Stomach smooth muscle (tissue), 2 donors: ENCODE results near the gene TRNP1.
"Not testable (repeated sequence)": the region's sequence is repeated elsewhere in the genome, so short reads cannot be mapped to it uniquely, and the experiment has no call there.

Experiments used
- H3K27ac ChIP-seq: one replicate; pipeline ENCODE4 v1.7.0; 2013; ENCODE audit warnings: mild to moderate bottlenecking, low read length, inconsistent platforms
- H3K27me3 ChIP-seq, 2 donors: one replicate each; pipeline ENCODE4 v1.7.0; 2013; ENCODE audit warnings: low read length in 2 of 2; ENCODE audit not compliant: insufficient read depth in 2 of 2, control insufficient read depth in 1 of 2
- H3K36me3 ChIP-seq, 2 donors: one replicate each; pipeline ENCODE4 v1.7.0; 2013; ENCODE audit warnings: low read length in 2 of 2; ENCODE audit not compliant: control insufficient read depth in 2 of 2, insufficient read depth in 2 of 2
- H3K4me1 ChIP-seq: one replicate; pipeline ENCODE4 v1.7.0; 2013; ENCODE audit warnings: low read length; ENCODE audit not compliant: control insufficient read depth, insufficient read depth
- H3K4me3 ChIP-seq, 2 donors: one replicate each; pipeline ENCODE4 v1.7.0; 2013; ENCODE audit warnings: low read length in 2 of 2
- H3K9ac ChIP-seq, 2 donors: one replicate each; pipeline ENCODE4 v1.7.0; 2013; ENCODE audit warnings: low read length in 2 of 2, mild to moderate bottlenecking in 1 of 2
- H3K9me3 ChIP-seq, 2 donors: one replicate each; pipeline ENCODE4 v1.7.0; 2013; ENCODE audit warnings: low read length in 2 of 2; ENCODE audit not compliant: control insufficient read depth in 2 of 2
- donor health status: healthy.
- donor health status: Pancreatic carcinoma.

The TRNP1 gene

DNA sequence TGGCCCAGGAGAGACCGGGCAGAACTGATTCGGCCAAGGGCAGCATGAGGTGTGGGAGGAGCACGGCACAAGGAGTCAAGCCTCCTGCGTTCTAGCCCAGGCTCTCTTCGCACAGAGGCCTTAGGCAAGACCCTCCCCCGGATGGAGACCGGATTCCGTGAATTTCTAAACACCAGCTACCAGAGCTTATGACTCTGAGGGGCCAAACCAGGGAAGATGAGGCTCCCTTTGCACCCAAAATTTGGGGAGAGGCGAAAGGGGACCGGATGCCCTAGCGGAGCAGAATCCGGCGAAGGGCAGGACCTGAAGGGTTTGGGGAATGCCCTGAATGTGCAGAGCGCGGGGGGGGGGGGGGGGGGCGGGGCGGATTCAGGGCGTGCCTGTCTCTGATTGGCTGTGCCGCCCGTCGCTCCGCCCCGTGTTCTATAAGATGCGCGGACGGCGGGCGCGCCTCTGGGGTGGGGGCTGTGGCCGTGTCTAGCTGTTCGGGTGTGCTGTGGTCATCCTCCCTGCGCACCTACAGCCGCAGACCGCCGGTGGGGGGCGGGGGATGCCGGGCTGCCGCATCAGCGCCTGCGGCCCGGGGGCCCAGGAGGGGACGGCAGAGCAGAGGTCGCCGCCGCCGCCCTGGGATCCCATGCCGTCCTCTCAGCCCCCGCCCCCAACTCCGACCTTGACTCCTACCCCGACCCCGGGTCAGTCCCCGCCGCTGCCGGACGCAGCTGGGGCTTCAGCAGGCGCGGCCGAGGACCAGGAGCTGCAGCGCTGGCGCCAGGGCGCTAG, at the start of gene TRNP1:
Gene TRNP1, plus strand, starts transcription at position 456 of the 783 bp plus-strand sequence. Its CDS starts 95 bp downstream, at position 551.
- Histone ChIP-seq H3K27me3 (peaks cover 7 to 13% of the 10 kb centered on the region in 2 donors), H3K9ac (peak within 1 kb of the TSS; percentile 45 to 55), H3K27ac (peak within 1 kb of the TSS; percentile 18), H3K36me3 (no peaks in the 10 kb centered on the region), H3K4me3 (peak within 1 kb of the TSS; percentile 63 to 75), H3K4me1 (peaks cover 38% of the 10 kb centered on the region), H3K9me3 (no peaks in the 10 kb centered on the region)

DNA sequence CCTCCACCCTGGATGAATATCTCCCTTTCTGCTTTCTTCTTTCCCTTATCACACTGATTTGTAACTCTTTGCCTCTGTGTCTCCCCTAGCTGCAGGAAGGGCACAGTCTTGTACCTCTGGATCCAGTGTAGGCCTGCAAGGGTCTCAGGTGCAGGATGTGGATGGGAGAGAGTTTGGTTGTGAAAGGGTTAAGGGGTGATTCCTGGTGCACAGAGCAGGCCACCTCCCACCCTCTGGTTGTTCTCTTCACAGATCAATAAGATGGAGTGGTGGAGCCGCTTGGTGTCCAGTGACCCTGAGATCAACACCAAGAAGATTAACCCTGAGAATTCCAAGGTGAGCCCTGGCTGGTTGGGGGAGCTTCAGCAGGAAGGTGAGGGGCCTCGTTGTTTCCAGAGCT, 48.4 kb upstream of the TRNP1 start:
- Histone ChIP-seq H3K9me3 (no peaks in the 10 kb centered on the region), H3K27me3 (no peaks in the 10 kb centered on the region), H3K4me3 (no peak overlapping the region), H3K27ac (no peak overlapping the region), H3K36me3 (peaks cover 32 to 42% of the 10 kb centered on the region in 2 donors), H3K4me1 (no peaks in the 10 kb centered on the region), H3K9ac (no peak overlapping the region)

- no peaks in the 10 kb centered on the region for H3K4me1 ChIP-seq
- no peak overlapping the region for H3K4me3 ChIP-seq
- H3K27ac ChIP-seq: no peak overlapping the region
- peaks cover 32 to 42% of the 10 kb centered on the region in 2 donors for H3K36me3 ChIP-seq
- H3K9me3 ChIP-seq: no peaks in the 10 kb centered on the region
- no peak overlapping the region for H3K9ac ChIP-seq
- no peaks in the 10 kb centered on the region for H3K27me3 ChIP-seq
Measured at GRCh38 chr1:26945728-26946127, 47.8 kb upstream of the TRNP1 start.

DNA sequence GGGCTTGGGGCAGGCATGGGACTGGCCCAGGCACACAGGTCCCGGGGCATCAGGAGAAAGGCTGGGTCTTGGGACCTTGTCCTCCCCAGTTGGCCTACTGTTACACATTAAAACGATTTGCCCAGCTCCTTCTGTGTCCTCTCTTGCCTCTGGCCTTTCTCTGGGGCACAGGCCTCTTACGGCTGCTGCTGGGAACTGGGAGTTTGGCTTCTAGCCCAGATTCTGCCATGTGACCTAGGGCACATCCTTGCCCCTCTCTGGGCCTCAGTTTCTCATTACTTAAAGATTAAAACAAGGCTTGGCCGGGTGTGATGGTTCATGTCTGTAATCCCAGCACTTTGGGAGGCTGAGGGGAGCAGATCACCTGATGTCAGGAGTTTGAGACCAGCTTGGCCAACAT, 47.2 kb upstream of the TRNP1 start:
- Histone ChIP-seq H3K4me1 (no peaks in the 10 kb centered on the region), H3K9me3 (no peaks in the 10 kb centered on the region), H3K27ac (no peak overlapping the region), H3K4me3 (no peak overlapping the region), H3K27me3 (no peaks in the 10 kb centered on the region), H3K9ac (no peak overlapping the region), H3K36me3 (peaks cover 30 to 40% of the 10 kb centered on the region in 2 donors)

- not testable (repeated sequence) for H3K4me1 ChIP-seq, H3K27me3 ChIP-seq, H3K27ac ChIP-seq, H3K4me3 ChIP-seq, H3K9ac ChIP-seq, H3K9me3 ChIP-seq
- peaks cover 11 to 22% of the 10 kb centered on the region in 2 donors for H3K36me3 ChIP-seq
Measured at GRCh38 chr1:26948725-26949057, 44.8 kb upstream of the TRNP1 start.

- H3K9me3 ChIP-seq: no peaks in the 10 kb centered on the region
- no peaks in the 10 kb centered on the region for H3K27me3 ChIP-seq
- no peaks in the 10 kb centered on the region for H3K4me1 ChIP-seq
- no peak overlapping the region for H3K9ac ChIP-seq
- no peak overlapping the region for H3K4me3 ChIP-seq
- H3K36me3 ChIP-seq: peaks cover 10 to 19% of the 10 kb centered on the region in 2 donors
- H3K27ac ChIP-seq: no peak overlapping the region
Measured at GRCh38 chr1:26949266-26949925, 44.1 kb upstream of the TRNP1 start.

GRCh38 chr1:26949926-26950319, 43.6 kb upstream of the TRNP1 start:
- Histone ChIP-seq H3K9me3 (no peaks in the 10 kb centered on the region), H3K36me3 (peaks cover 10 to 18% of the 10 kb centered on the region in 2 donors), H3K4me3 (no peak overlapping the region), H3K4me1 (no peaks in the 10 kb centered on the region), H3K27me3 (no peaks in the 10 kb centered on the region), H3K27ac (no peak overlapping the region), H3K9ac (no peak overlapping the region)

- H3K9ac ChIP-seq: no peak overlapping the region
- H3K27ac ChIP-seq: no peak overlapping the region
- H3K4me1 ChIP-seq: no peaks in the 10 kb centered on the region
- no peak overlapping the region for H3K4me3 ChIP-seq
- H3K27me3 ChIP-seq: no peaks in the 10 kb centered on the region
- peaks cover 3 to 12% of the 10 kb centered on the region in 2 donors for H3K36me3 ChIP-seq
- no peaks in the 10 kb centered on the region for H3K9me3 ChIP-seq
Measured at GRCh38 chr1:26950602-26951001, 42.9 kb upstream of the TRNP1 start.

GRCh38 chr1:26951216-26951615, 42.3 kb upstream of the TRNP1 start:
- Histone ChIP-seq H3K36me3 (peaks cover 0 to 7% of the 10 kb centered on the region in 2 donors), H3K9ac (no peak overlapping the region), H3K27ac (no peak overlapping the region), H3K27me3 (no peaks in the 10 kb centered on the region), H3K9me3 (peaks cover 0 to 2% of the 10 kb centered on the region in 2 donors), H3K4me3 (no peak overlapping the region), H3K4me1 (no peaks in the 10 kb centered on the region)

DNA sequence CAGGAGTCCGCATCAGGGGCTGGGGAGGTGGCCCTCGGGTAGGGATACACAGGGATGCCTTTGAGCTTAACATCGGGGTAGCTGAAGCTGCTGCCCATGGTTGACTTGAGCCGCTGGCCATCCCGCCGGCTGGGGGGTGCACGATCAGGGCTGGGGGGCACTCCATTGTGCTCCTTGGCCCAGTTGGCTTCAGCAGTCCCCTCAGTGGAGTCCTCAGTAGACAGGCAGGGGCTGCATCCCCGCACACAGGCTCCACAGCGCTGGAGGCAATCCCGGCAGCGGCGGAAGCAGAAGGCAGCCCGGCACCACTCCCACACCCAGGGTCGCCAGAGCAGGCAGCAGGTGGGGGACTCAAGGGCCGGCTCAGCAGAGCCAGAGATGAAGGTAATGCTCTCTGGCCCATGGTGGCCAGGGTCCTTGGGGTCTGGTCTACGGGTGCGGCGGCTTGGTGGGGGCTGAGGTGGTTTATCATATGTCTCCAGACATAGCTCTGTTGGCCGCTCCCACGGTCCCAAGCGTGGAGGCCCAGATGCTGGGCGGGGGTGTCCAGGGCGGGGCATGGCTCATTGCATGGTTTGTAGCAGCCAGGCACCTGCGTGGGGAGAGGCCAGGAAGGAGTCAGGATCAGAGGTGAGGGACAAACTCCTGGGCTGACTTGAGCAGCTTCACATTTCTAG, 41.5 kb upstream of the TRNP1 start:
- Histone ChIP-seq H3K9ac (no peak overlapping the region), H3K27ac (no peak overlapping the region), H3K27me3 (peaks cover 0 to 2% of the 10 kb centered on the region in 2 donors), H3K9me3 (peaks cover 0 to 6% of the 10 kb centered on the region in 2 donors), H3K4me3 (no peak overlapping the region), H3K36me3 (peaks cover 0 to 2% of the 10 kb centered on the region in 2 donors), H3K4me1 (no peaks in the 10 kb centered on the region)
